ENCODE measurements around the gene BTBD9. TPM values are rescaled to one million over a fixed set of nuclear protein-coding genes. Genes with fewer than 3 reads are reported as not detected.

BTBD9 gene
- total RNA-seq, 1 donor from 2014 or later: 18.1 TPM

GRCh38 chr6:38319256-38320212 is 320.2 kb downstream of the BTBD9 start:
- Mint-ChIP-seq H3K27me3 (ENCODE audit: unreplicated experiment) (no peaks in the 10 kb centered on the region), H3K4me1 (ENCODE audit: unreplicated experiment) (peaks cover 15% of the 10 kb centered on the region), H3K9me3 (ENCODE audit: unreplicated experiment) (no peaks in the 10 kb centered on the region), H3K36me3 (ENCODE audit: unreplicated experiment) (no peaks in the 10 kb centered on the region), H3K4me3 (ENCODE audit: unreplicated experiment) (no peak overlapping the region), H3K27ac (ENCODE audit: unreplicated experiment) (no peak overlapping the region)
- no peak for DNase-seq (ENCODE audit: extremely low spot score, unreplicated experiment)
- TF ChIP-seq CTCF (IDR thresholded peaks at IDR 0.05): no peak

GRCh38 chr6:38316099-38316868 is 323.4 kb downstream of the BTBD9 start:
- Mint-ChIP-seq H3K36me3 (ENCODE audit: unreplicated experiment) (no peaks in the 10 kb centered on the region), H3K9me3 (ENCODE audit: unreplicated experiment) (no peaks in the 10 kb centered on the region), H3K4me3 (ENCODE audit: unreplicated experiment) (no peak overlapping the region), H3K27ac (ENCODE audit: unreplicated experiment) (no peak overlapping the region), H3K4me1 (ENCODE audit: unreplicated experiment) (peaks cover 15% of the 10 kb centered on the region), H3K27me3 (ENCODE audit: unreplicated experiment) (no peaks in the 10 kb centered on the region)
- no peak for DNase-seq (ENCODE audit: extremely low spot score, unreplicated experiment)
- no peak for TF ChIP-seq CTCF (IDR thresholded peaks at IDR 0.05)

GRCh38 chr6:38311201-38311600 is 328.5 kb downstream of the BTBD9 start:
- Mint-ChIP-seq H3K4me3 (ENCODE audit: unreplicated experiment) (no peak overlapping the region), H3K27ac (ENCODE audit: unreplicated experiment) (no peak overlapping the region), H3K4me1 (ENCODE audit: unreplicated experiment) (peaks cover 16% of the 10 kb centered on the region), H3K36me3 (ENCODE audit: unreplicated experiment) (no peaks in the 10 kb centered on the region), H3K9me3 (ENCODE audit: unreplicated experiment) (no peaks in the 10 kb centered on the region), H3K27me3 (ENCODE audit: unreplicated experiment) (no peaks in the 10 kb centered on the region)
- TF ChIP-seq CTCF (IDR thresholded peaks at IDR 0.05): no peak
- no peak for DNase-seq (ENCODE audit: extremely low spot score, unreplicated experiment)

GRCh38 chr6:38310061-38310460 is 329.7 kb downstream of the BTBD9 start:
- Mint-ChIP-seq H3K4me1 (ENCODE audit: unreplicated experiment) (peaks cover 10% of the 10 kb centered on the region), H3K27me3 (ENCODE audit: unreplicated experiment) (no peaks in the 10 kb centered on the region), H3K9me3 (ENCODE audit: unreplicated experiment) (no peaks in the 10 kb centered on the region), H3K4me3 (ENCODE audit: unreplicated experiment) (no peak overlapping the region), H3K27ac (ENCODE audit: unreplicated experiment) (no peak overlapping the region), H3K36me3 (ENCODE audit: unreplicated experiment) (no peaks in the 10 kb centered on the region)
- DNase-seq (ENCODE audit: extremely low spot score, unreplicated experiment): no peak
- no peak for TF ChIP-seq CTCF (IDR thresholded peaks at IDR 0.05)

- H3K4me3 Mint-ChIP-seq (ENCODE audit: unreplicated experiment): no peak overlapping the region
- no peak for TF ChIP-seq CTCF (IDR thresholded peaks at IDR 0.05)
- no peaks in the 10 kb centered on the region for H3K9me3 Mint-ChIP-seq (ENCODE audit: unreplicated experiment)
- no peak overlapping the region for H3K27ac Mint-ChIP-seq (ENCODE audit: unreplicated experiment)
- H3K4me1 Mint-ChIP-seq (ENCODE audit: unreplicated experiment): peaks cover 10% of the 10 kb centered on the region
- H3K27me3 Mint-ChIP-seq (ENCODE audit: unreplicated experiment): no peaks in the 10 kb centered on the region
- no peaks in the 10 kb centered on the region for H3K36me3 Mint-ChIP-seq (ENCODE audit: unreplicated experiment)
- DNase-seq (ENCODE audit: extremely low spot score, unreplicated experiment): no peak
Measured at GRCh38 chr6:38307740-38308139, 332.0 kb downstream of the BTBD9 start.

Measured in osteocyte (in vitro differentiated cells).